Activated CD8-positive, alpha-beta T cell treated with anti-CD3 and anti-CD28 coated beads for 36 hours (primary cell): Measurements from ENCODE around the gene HOXD10. TPM values are rescaled to one million over a fixed set of nuclear protein-coding genes. Genes with fewer than 3 reads are reported as not detected.

ENCODE experiments used
- ATAC-seq: fragments of 200-7000 bp; cut with Tn5 transposase; one replicate; pipeline ENCODE4 v1.10.0; 2021; ENCODE audit warnings: mild to moderate bottlenecking, moderate library complexity
- CTCF ChIA-PET: fragments of 350-600 bp; sonication (Branson Sonifier 250); formaldehyde crosslinking; loops from one replicate; lab custom pipeline; 2021; ENCODE audit warnings: antibody characterized with exemption; lab: Charles Lee
- POLR2A ChIA-PET: fragments of 350-600 bp; sonication (Branson Sonifier 250); formaldehyde crosslinking; loops from one replicate; lab custom pipeline; 2021; ENCODE audit warnings: antibody characterized with exemption; lab: Charles Lee
- DNase-seq: peaks from one replicate; pipeline ENCODE4 v3.0.0-alpha.2; 2020
- H3K27ac Mint-ChIP-seq: one replicate; pipeline ENCODE4 v1.8.0; 2021; ENCODE audit warnings: mild to moderate bottlenecking, mixed read lengths
- H3K27me3 Mint-ChIP-seq: one replicate; pipeline ENCODE4 v1.8.0; 2021; ENCODE audit warnings: mixed read lengths
- H3K36me3 Mint-ChIP-seq: one replicate; pipeline ENCODE4 v1.8.0; 2021; ENCODE audit warnings: low read depth, mixed read lengths
- H3K4me1 Mint-ChIP-seq: one replicate; pipeline ENCODE4 v1.8.0; 2021; ENCODE audit warnings: low read depth, mixed read lengths
- H3K4me3 Mint-ChIP-seq: one replicate; pipeline ENCODE4 v1.8.0; 2021; ENCODE audit warnings: mild to moderate bottlenecking, moderate library complexity, mixed read lengths
- H3K9me3 Mint-ChIP-seq: one replicate; pipeline ENCODE4 v1.8.0; 2021; ENCODE audit warnings: mixed read lengths
- CTCF ChIP-seq: fragments of 200-600 bp; IDR thresholded peaks from one replicate; pipeline ENCODE4 v1.8.0; 2022; ENCODE audit warnings: antibody characterized with exemption, mild to moderate bottlenecking
- intact Hi-C: fragments of 100-400 bp; cut with micrococcal nuclease; formaldehyde crosslinking; loops from one replicate; pipeline ENCODE4 v1.10.0; 2022
- total RNA-seq, 2 experiments: library from RNA; stranded (reverse); gene quantifications; one replicate each; pipeline ENCODE4 v1.2.3, GENCODE V29; 2021

Gene HOXD10
- total RNA-seq, 2 experiments from 2014 or later, result not detected

- H3K27me3 Mint-ChIP-seq, result peaks cover 88% of the 10 kb centered on the region
- no peak overlapping the region for H3K4me3 Mint-ChIP-seq
- ATAC-seq (no peak), DNase-seq (no peak)
- H3K27ac Mint-ChIP-seq, result no peak overlapping the region
- intact Hi-C loops, result no loop called here
- CTCF ChIA-PET, result no interaction called here
- H3K36me3 Mint-ChIP-seq, result no peaks in the 10 kb centered on the region
- no peak for TF ChIP-seq CTCF
- POLR2A ChIA-PET, result interaction anchor here (0.7 kb wide), 1 partner anchor 1653 kb away, joined by 3 read pairs; no protein-coding TSS in a partner anchor
- H3K9me3 Mint-ChIP-seq, result peaks cover 5% of the 10 kb centered on the region
- H3K4me1 Mint-ChIP-seq, result peaks cover 7% of the 10 kb centered on the region
These were observed 44.3 kb upstream of the HOXD10 start for GRCh38 chr2:176072292-176072669.

GRCh38 chr2:176072951-176073904 lies 43.4 kb upstream of the HOXD10 start:
- no peak overlapping the region for H3K4me3 Mint-ChIP-seq
- H3K36me3 Mint-ChIP-seq, result no peaks in the 10 kb centered on the region
- DNase-seq (no peak), ATAC-seq (no peak)
- H3K27me3 Mint-ChIP-seq, result peaks cover 82% of the 10 kb centered on the region
- peaks cover 3% of the 10 kb centered on the region for H3K4me1 Mint-ChIP-seq
- CTCF ChIA-PET, result no interaction called here
- peaks cover 5% of the 10 kb centered on the region for H3K9me3 Mint-ChIP-seq
- no peak for TF ChIP-seq CTCF
- intact Hi-C loops, result no loop called here
- POLR2A ChIA-PET, result interaction anchor here (0.7 to 1.3 kb wide), 3 partner anchors 59 to 1654 kb away, joined by 3 read pairs; no protein-coding TSS in a partner anchor
- H3K27ac Mint-ChIP-seq, result no peak overlapping the region

- ATAC-seq (no peak), DNase-seq (no peak)
- H3K27ac Mint-ChIP-seq, result no peak overlapping the region
- peaks cover 14% of the 10 kb centered on the region for H3K9me3 Mint-ChIP-seq
- H3K4me1 Mint-ChIP-seq, result peaks cover 5% of the 10 kb centered on the region
- ChIA-PET POLR2A (no interaction called here), CTCF (interaction anchor here (0.8 to 1.8 kb wide), 4 partner anchors 23 to 384 kb away, joined by 4 to 10 read pairs (median 4); no protein-coding TSS in a partner anchor)
- intact Hi-C loops, result no loop called here
- peaks cover 7% of the 10 kb centered on the region for H3K36me3 Mint-ChIP-seq
- H3K27me3 Mint-ChIP-seq, result peaks cover 80% of the 10 kb centered on the region
- no peak for TF ChIP-seq CTCF
- H3K4me3 Mint-ChIP-seq, result no peak overlapping the region
These were observed 41.6 kb upstream of the HOXD10 start for GRCh38 chr2:176074919-176075425.

- intact Hi-C loops, result no loop called here
- peaks cover 14% of the 10 kb centered on the region for H3K9me3 Mint-ChIP-seq
- CTCF ChIA-PET, result interaction anchor here (1.3 to 1.8 kb wide), 3 partner anchors 22 to 52 kb away, joined by 4 to 10 read pairs (median 5); no protein-coding TSS in a partner anchor
These were observed 41.1 kb upstream of the HOXD10 start for GRCh38 chr2:176075481-176075880.

More at GRCh38 chr2:176075481-176075880, 41.1 kb upstream of the HOXD10 start:
- POLR2A ChIA-PET, result no interaction called here
- no peak overlapping the region for H3K4me3 Mint-ChIP-seq
- no peak for TF ChIP-seq CTCF
- peaks cover 5% of the 10 kb centered on the region for H3K4me1 Mint-ChIP-seq
- H3K27me3 Mint-ChIP-seq, result peaks cover 77% of the 10 kb centered on the region
- ATAC-seq (no peak), DNase-seq (no peak)
- no peak overlapping the region for H3K27ac Mint-ChIP-seq
- peaks cover 7% of the 10 kb centered on the region for H3K36me3 Mint-ChIP-seq
